ENCODE data around the gene DPP7. TPM values are rescaled to one million over a fixed set of nuclear protein-coding genes. Genes with fewer than 3 reads are reported as not detected.

Gene DPP7
- polyA plus RNA-seq, 2 donors = 90.4 to 129 TPM

Other genes starting within 250 kb of the DPP7 start
- 100 to 1,000 TPM; 445 to 637 TPM for gene EDF1, start 248.4 kb downstream of the DPP7 start, polyA plus RNA-seq
- 10 to 100 TPM; 11.0 to 16.6 TPM for gene TRAF2, start 228.2 kb downstream of the DPP7 start, polyA plus RNA-seq
- 10 to 100 TPM; 91.4 to 97.3 TPM for gene FBXW5, start 170.0 kb downstream of the DPP7 start, polyA plus RNA-seq
- 1 to 10 TPM; 1.2 to 1.8 TPM for gene C8G, start 169.5 kb downstream of the DPP7 start, polyA plus RNA-seq
- under 1 TPM; 0.24 to 0.77 TPM for gene LCN12, start 162.5 kb downstream of the DPP7 start, polyA plus RNA-seq
- gene PTGDS, start 137.2 kb downstream of the DPP7 start, polyA plus RNA-seq = 10 to 100 TPM; 18.4 to 42.3 TPM
- under 1 TPM; 0.20 to 0.55 TPM for gene LCNL1, start 131.7 kb downstream of the DPP7 start, polyA plus RNA-seq
- 100 to 1,000 TPM in 1 of 2 donors, 10 to 100 TPM in 1; 49.7 to 119 TPM for gene PAXX, start 122.3 kb downstream of the DPP7 start, polyA plus RNA-seq
- gene CLIC3, start 118.2 kb downstream of the DPP7 start, polyA plus RNA-seq = 100 to 1,000 TPM; 351 to 474 TPM
- 10 to 100 TPM in 1 of 2 donors, 1 to 10 TPM in 1; 7.7 to 14.7 TPM for gene ABCA2, start 86.5 kb downstream of the DPP7 start, polyA plus RNA-seq
- gene FUT7, start 82.6 kb downstream of the DPP7 start, polyA plus RNA-seq = under 1 TPM; 0.08 to 0.39 TPM
- 10 to 100 TPM; 33.1 to 44.3 TPM for gene NPDC1, start 68.6 kb downstream of the DPP7 start, polyA plus RNA-seq
- gene ENTPD2, start 60.7 kb downstream of the DPP7 start, polyA plus RNA-seq = 1 to 10 TPM; 1.5 to 1.6 TPM
- 1 to 10 TPM; 7.5 to 9.0 TPM for gene SAPCD2, start 44.2 kb downstream of the DPP7 start, polyA plus RNA-seq
- 1 to 10 TPM; 2.9 to 3.8 TPM for gene UAP1L1, start 37.2 kb downstream of the DPP7 start, polyA plus RNA-seq
- 10 to 100 TPM; 28.5 to 42.3 TPM for gene MAN1B1, start 27.7 kb downstream of the DPP7 start, polyA plus RNA-seq
- under 1 TPM; 0.06 to 0.14 TPM for gene GRIN1, start 24.4 kb upstream of the DPP7 start, polyA plus RNA-seq
- gene LRRC26, start 55.3 kb upstream of the DPP7 start, polyA plus RNA-seq = under 1 TPM; 0.24 to 0.81 TPM
- gene TMEM210, start 57.3 kb upstream of the DPP7 start, polyA plus RNA-seq = not detected
- 10 to 100 TPM; 27.7 to 47.3 TPM for gene ANAPC2, start 73.8 kb upstream of the DPP7 start, polyA plus RNA-seq
- 100 to 1,000 TPM; 104 TPM for gene SSNA1, start 73.9 kb upstream of the DPP7 start, polyA plus RNA-seq
- gene TPRN, start 86.0 kb upstream of the DPP7 start, polyA plus RNA-seq = 10 to 100 TPM; 12.8 to 19.9 TPM
- gene TMEM203, start 90.9 kb upstream of the DPP7 start, polyA plus RNA-seq = 10 to 100 TPM; 21.6 to 27.5 TPM
- 10 to 100 TPM in 1 of 2 donors, 1 to 10 TPM in 1; 5.7 to 12.2 TPM for gene NDOR1, start 91.0 kb upstream of the DPP7 start, polyA plus RNA-seq
- gene RNF208, start 107.5 kb upstream of the DPP7 start, polyA plus RNA-seq = 10 to 100 TPM; 13.3 to 28.5 TPM
- 100 to 1,000 TPM; 334 to 342 TPM for gene CYSRT1, start 110.4 kb upstream of the DPP7 start, polyA plus RNA-seq
- gene RNF224, start 112.8 kb upstream of the DPP7 start, polyA plus RNA-seq = 1 to 10 TPM; 3.7 to 5.5 TPM
- gene SLC34A3, start 116.2 kb upstream of the DPP7 start, polyA plus RNA-seq = 1 to 10 TPM; 1.3 to 1.6 TPM
- gene TUBB4B, start 126.6 kb upstream of the DPP7 start, polyA plus RNA-seq = 100 to 1,000 TPM; 415 to 578 TPM
- gene STPG3, start 136.6 kb upstream of the DPP7 start, polyA plus RNA-seq = not detected
- 10 to 100 TPM; 31.7 to 34.7 TPM for gene NELFB, start 140.6 kb upstream of the DPP7 start, polyA plus RNA-seq
- 1 to 10 TPM; 1.5 to 4.3 TPM for gene TOR4A, start 163.0 kb upstream of the DPP7 start, polyA plus RNA-seq
- gene NRARP, start 187.5 kb upstream of the DPP7 start, polyA plus RNA-seq = 1 to 10 TPM; 1.6 to 7.8 TPM